Measurements from ENCODE around the gene ITGB1.
A peak's percentile ranks its signal among the peaks of the same experiment; 100 is the strongest.

The ITGB1 gene

DNA sequence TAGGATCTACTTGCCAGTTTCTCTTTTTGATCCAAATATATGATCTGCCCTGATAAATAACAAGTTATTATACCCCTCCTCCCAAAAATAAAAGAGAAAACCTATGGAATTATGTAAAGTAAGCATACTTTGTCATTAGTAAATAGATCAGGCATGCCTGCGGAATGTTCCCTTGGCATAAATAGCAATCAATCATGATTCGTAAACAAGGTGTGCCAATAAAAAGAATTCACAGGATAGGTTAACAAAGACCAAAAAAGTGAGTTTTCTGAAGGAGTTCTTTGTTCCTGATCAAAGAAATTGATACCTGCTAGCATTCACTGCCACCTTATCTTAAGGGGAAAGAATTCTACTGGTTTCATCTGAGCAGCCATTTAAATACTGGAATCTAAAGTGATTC, 11.9 kb downstream of the ITGB1 start:
- Histone ChIP-seq H3K4me1 (ENCODE audit: control insufficient read depth, insufficient read depth, low read length, poor library complexity, severe bottlenecking) (peaks cover 60% of the 10 kb centered on the region), H3K27ac (ENCODE audit: low read depth, low read length, severe bottlenecking) (no peak overlapping the region), H3K9me3 (ENCODE audit: control insufficient read depth, low read length) (no peaks in the 10 kb centered on the region), H3K36me3 (ENCODE audit: control insufficient read depth, insufficient read depth, low read length) (peaks cover 30% of the 10 kb centered on the region), H3K4me3 (ENCODE audit: extremely low read depth, insufficient read depth, low read length, poor library complexity, severe bottlenecking) (no peak overlapping the region)
- 94 to 100% methylated on average over 2 of the region's 2 CpGs for WGBS, 2 experiments (ENCODE audit: insufficient coverage in 2 of 2)

- Histone ChIP-seq H3K9me3 (ENCODE audit: control insufficient read depth, low read length) (no peaks in the 10 kb centered on the region), H3K27ac (ENCODE audit: low read depth, low read length, severe bottlenecking) (peak overlapping the region; percentile 33), H3K36me3 (ENCODE audit: control insufficient read depth, insufficient read depth, low read length) (peaks cover 48% of the 10 kb centered on the region), H3K4me1 (ENCODE audit: control insufficient read depth, insufficient read depth, low read length, poor library complexity, severe bottlenecking) (peaks cover 71% of the 10 kb centered on the region), H3K4me3 (ENCODE audit: extremely low read depth, insufficient read depth, low read length, poor library complexity, severe bottlenecking) (no peak overlapping the region)
- WGBS, 2 experiments (ENCODE audit: insufficient coverage in 2 of 2), result 85 to 87% methylated on average over 19 to 21 of the region's 24 CpGs
Measured at GRCh38 chr10:32943854-32944661, 14.0 kb downstream of the ITGB1 start.

GRCh38 chr10:32943395-32943794, 14.6 kb downstream of the ITGB1 start:
- H3K27ac ChIP-seq (ENCODE audit: low read depth, low read length, severe bottlenecking), result no peak overlapping the region
- no peaks in the 10 kb centered on the region for H3K9me3 ChIP-seq (ENCODE audit: control insufficient read depth, low read length)
- 88 to 92% methylated on average over 2 of the region's 2 CpGs for WGBS, 2 experiments (ENCODE audit: insufficient coverage in 2 of 2)
- H3K36me3 ChIP-seq (ENCODE audit: control insufficient read depth, insufficient read depth, low read length), result peaks cover 50% of the 10 kb centered on the region
- H3K4me3 ChIP-seq (ENCODE audit: extremely low read depth, insufficient read depth, low read length, poor library complexity, severe bottlenecking), result no peak overlapping the region
- peaks cover 76% of the 10 kb centered on the region for H3K4me1 ChIP-seq (ENCODE audit: control insufficient read depth, insufficient read depth, low read length, poor library complexity, severe bottlenecking)

DNA sequence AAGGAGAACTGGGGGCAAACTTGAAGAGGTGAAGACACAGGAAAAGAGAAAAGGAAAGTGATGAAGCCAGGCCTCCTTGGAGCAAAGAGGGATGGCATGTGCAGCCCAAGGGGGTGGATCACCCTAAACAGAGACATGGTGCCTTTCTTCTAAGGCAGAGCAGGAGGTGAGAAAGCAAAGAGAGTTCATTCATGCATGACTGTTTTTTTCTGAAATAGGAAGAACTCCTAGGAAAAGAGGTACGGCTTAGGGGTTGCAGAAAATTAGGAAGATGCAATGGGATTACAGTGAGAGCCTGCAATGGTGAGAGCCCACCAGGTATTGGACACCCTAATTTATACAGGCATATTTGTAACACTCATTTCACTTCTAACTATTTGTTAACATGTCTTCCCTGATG, 15.9 kb downstream of the ITGB1 start:
- Histone ChIP-seq H3K4me3 (ENCODE audit: extremely low read depth, insufficient read depth, low read length, poor library complexity, severe bottlenecking) (no peak overlapping the region), H3K9me3 (ENCODE audit: control insufficient read depth, low read length) (no peaks in the 10 kb centered on the region), H3K36me3 (ENCODE audit: control insufficient read depth, insufficient read depth, low read length) (peaks cover 44% of the 10 kb centered on the region), H3K4me1 (ENCODE audit: control insufficient read depth, insufficient read depth, low read length, poor library complexity, severe bottlenecking) (peaks cover 82% of the 10 kb centered on the region), H3K27ac (ENCODE audit: low read depth, low read length, severe bottlenecking) (peak overlapping the region; percentile 52)
- WGBS, 2 experiments (ENCODE audit: insufficient coverage in 2 of 2), result 100% methylated on average over 1 of the region's 1 CpG

DNA sequence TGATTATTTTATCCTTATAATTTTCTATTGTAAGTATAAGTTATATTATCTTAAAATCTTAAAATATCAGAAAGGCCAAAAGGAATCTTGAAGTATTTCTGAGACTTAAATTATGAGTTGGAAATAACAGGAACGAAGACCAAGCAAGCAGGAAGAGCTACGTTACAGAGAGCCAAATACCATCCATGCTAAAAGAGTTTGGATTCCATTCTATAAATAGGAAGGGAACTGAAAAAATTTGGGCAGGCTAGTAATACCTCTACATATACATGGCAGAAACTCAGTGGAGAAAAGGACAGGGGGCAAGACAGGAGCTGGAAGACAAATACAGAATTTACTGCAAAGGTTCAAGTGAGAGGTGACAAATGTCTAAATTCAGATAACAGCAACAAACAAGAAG, 16.7 kb downstream of the ITGB1 start:
- WGBS, 2 experiments (ENCODE audit: insufficient coverage in 2 of 2), result 80% methylated on average over 1 of the region's 2 CpGs; no CpG with 5 or more reads in 1 of the 2 experiments
- Histone ChIP-seq H3K4me3 (ENCODE audit: extremely low read depth, insufficient read depth, low read length, poor library complexity, severe bottlenecking) (no peak overlapping the region), H3K4me1 (ENCODE audit: control insufficient read depth, insufficient read depth, low read length, poor library complexity, severe bottlenecking) (peaks cover 83% of the 10 kb centered on the region), H3K27ac (ENCODE audit: low read depth, low read length, severe bottlenecking) (no peak overlapping the region), H3K9me3 (ENCODE audit: control insufficient read depth, low read length) (no peaks in the 10 kb centered on the region), H3K36me3 (ENCODE audit: control insufficient read depth, insufficient read depth, low read length) (peaks cover 47% of the 10 kb centered on the region)

GRCh38 chr10:32940321-32941301, 17.4 kb downstream of the ITGB1 start:
- WGBS, 2 experiments (ENCODE audit: insufficient coverage in 2 of 2), result 89 to 98% methylated on average over 5 to 6 of the region's 10 CpGs
- Histone ChIP-seq H3K4me1 (ENCODE audit: control insufficient read depth, insufficient read depth, low read length, poor library complexity, severe bottlenecking) (peaks cover 84% of the 10 kb centered on the region), H3K4me3 (ENCODE audit: extremely low read depth, insufficient read depth, low read length, poor library complexity, severe bottlenecking) (no peak overlapping the region), H3K36me3 (ENCODE audit: control insufficient read depth, insufficient read depth, low read length) (peaks cover 50% of the 10 kb centered on the region), H3K27ac (ENCODE audit: low read depth, low read length, severe bottlenecking) (no peak overlapping the region), H3K9me3 (ENCODE audit: control insufficient read depth, low read length) (no peaks in the 10 kb centered on the region)

DNA sequence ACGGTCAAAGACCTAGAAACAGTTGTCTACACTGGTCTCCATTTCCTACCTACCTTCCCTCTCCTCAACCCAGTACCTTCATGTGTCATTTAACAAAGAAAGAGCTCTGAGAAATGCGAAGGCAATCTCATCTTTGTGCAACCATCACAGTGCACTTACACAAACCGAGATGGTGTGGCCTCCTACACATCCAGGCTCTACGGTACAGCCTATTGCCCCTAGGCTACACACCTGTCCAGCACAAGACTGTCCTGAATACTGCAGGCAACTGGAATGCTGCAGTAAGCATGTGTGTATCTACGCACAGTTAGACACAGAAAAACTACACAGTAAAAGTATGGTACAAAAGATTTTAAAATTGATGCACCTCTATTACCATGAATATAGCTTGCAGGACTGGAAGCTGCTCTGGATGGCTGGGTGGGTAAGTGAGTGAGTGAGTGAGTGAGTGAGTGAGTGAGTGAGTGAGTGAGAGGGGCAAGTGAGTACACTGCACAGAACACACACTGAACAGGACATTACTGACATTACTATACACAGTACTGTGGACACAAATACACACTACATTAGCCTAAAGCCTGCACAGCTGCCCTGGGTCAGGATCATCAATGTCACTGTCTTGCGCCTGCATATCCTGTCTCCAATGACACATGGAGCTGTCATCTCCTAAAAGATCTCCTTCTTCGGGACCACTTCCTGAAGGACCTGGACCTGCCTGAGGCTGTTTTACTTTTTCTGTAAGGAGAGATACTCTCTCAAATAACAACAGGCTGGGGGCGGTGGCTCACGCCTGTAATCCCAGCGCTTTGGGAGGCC, 18.5 kb downstream of the ITGB1 start:
- WGBS, 2 experiments (ENCODE audit: insufficient coverage in 2 of 2), result 86 to 93% methylated on average over 4 to 8 of the region's 10 CpGs
- H3K4me3 ChIP-seq (ENCODE audit: extremely low read depth, insufficient read depth, low read length, poor library complexity, severe bottlenecking), result no peak overlapping the region
- peaks cover 76% of the 10 kb centered on the region for H3K4me1 ChIP-seq (ENCODE audit: control insufficient read depth, insufficient read depth, low read length, poor library complexity, severe bottlenecking)
- no peaks in the 10 kb centered on the region for H3K9me3 ChIP-seq (ENCODE audit: control insufficient read depth, low read length)
- H3K27ac ChIP-seq (ENCODE audit: low read depth, low read length, severe bottlenecking), result peak overlapping the region; percentile 17
- H3K36me3 ChIP-seq (ENCODE audit: control insufficient read depth, insufficient read depth, low read length), result peaks cover 57% of the 10 kb centered on the region

- H3K9me3 ChIP-seq (ENCODE audit: control insufficient read depth, low read length), result no peaks in the 10 kb centered on the region
- 59 to 68% methylated on average over 13 to 14 of the region's 14 CpGs for WGBS, 2 experiments (ENCODE audit: insufficient coverage in 2 of 2)
- no peak overlapping the region for H3K4me3 ChIP-seq (ENCODE audit: extremely low read depth, insufficient read depth, low read length, poor library complexity, severe bottlenecking)
- H3K4me1 ChIP-seq (ENCODE audit: control insufficient read depth, insufficient read depth, low read length, poor library complexity, severe bottlenecking), result peaks cover 67% of the 10 kb centered on the region
- H3K27ac ChIP-seq (ENCODE audit: low read depth, low read length, severe bottlenecking), result peak overlapping the region; percentile 58
- peaks cover 61% of the 10 kb centered on the region for H3K36me3 ChIP-seq (ENCODE audit: control insufficient read depth, insufficient read depth, low read length)
Measured at GRCh38 chr10:32938554-32939061, 19.4 kb downstream of the ITGB1 start.

- Histone ChIP-seq H3K27ac (ENCODE audit: low read depth, low read length, severe bottlenecking) (peak overlapping the region; percentile 58), H3K9me3 (ENCODE audit: control insufficient read depth, low read length) (no peaks in the 10 kb centered on the region), H3K4me3 (ENCODE audit: extremely low read depth, insufficient read depth, low read length, poor library complexity, severe bottlenecking) (no peak overlapping the region), H3K4me1 (ENCODE audit: control insufficient read depth, insufficient read depth, low read length, poor library complexity, severe bottlenecking) (peaks cover 63% of the 10 kb centered on the region), H3K36me3 (ENCODE audit: control insufficient read depth, insufficient read depth, low read length) (peaks cover 67% of the 10 kb centered on the region)
- whole genome bisulfite sequencing, 2 experiments (ENCODE audit: insufficient coverage in 2 of 2), result 68 to 75% methylated on average over 3 to 4 of the region's 5 CpGs
Measured at GRCh38 chr10:32937911-32938424, 20.1 kb downstream of the ITGB1 start.

DNA sequence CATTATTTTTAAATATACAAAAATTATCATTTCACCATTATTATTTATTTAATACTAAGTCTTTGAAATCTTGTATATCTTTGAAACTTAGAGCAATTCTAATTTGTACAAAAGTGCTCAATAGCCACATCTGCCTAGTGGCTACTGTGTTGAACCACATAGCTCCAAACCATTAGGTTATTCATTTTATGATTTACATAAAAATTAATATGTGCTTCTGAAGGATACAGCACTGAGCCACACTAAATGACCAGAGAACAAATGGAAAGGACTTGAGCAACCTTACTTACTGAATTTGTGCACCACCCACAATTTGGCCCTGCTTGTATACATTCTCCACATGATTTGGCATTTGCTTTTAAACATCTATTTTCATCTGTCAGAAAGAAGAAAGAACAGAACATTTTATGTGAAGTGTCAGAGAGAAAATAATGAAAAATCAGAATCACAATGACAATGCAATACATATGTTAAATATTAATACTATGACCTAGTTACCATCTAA, 25.8 kb downstream of the ITGB1 start:
- Histone ChIP-seq H3K4me3 (ENCODE audit: extremely low read depth, insufficient read depth, low read length, poor library complexity, severe bottlenecking) (no peak overlapping the region), H3K36me3 (ENCODE audit: control insufficient read depth, insufficient read depth, low read length) (peaks cover 79% of the 10 kb centered on the region), H3K9me3 (ENCODE audit: control insufficient read depth, low read length) (no peaks in the 10 kb centered on the region), H3K4me1 (ENCODE audit: control insufficient read depth, insufficient read depth, low read length, poor library complexity, severe bottlenecking) (peaks cover 10% of the 10 kb centered on the region), H3K27ac (ENCODE audit: low read depth, low read length, severe bottlenecking) (no peak overlapping the region)

Measured in mesodermal cell (in vitro differentiated cells).